NCI-H2107 treated with DMSO at 0.1 percent for 48 hours (cell line): Measurements from ENCODE around the gene FBN1.

ENCODE experiments used
- DNase-seq: peaks from one replicate; lab custom pipeline; 2025; ENCODE audit not compliant: unreplicated experiment; lab: John Stamatoyannopoulos, UW

The FBN1 gene

DNA sequence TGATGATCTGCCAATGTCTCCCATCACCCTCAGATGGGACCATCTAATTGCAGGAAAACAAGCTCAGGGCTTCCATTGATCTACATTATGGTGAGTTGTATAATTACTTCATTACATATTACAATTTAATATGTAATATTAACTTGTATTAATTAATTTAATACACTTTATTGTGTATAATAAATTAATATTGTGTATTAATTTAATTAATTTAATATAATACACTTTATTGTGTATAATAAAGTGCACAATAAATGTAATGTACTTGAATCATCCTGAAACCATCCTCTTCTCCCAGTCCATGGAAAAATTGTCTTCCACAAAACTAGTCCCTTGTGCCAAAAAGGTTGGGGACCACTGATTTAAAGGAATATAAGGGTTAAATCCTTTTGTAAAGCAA lies 123.4 kb downstream of the FBN1 start:
- DNase-seq = no peak

DNA sequence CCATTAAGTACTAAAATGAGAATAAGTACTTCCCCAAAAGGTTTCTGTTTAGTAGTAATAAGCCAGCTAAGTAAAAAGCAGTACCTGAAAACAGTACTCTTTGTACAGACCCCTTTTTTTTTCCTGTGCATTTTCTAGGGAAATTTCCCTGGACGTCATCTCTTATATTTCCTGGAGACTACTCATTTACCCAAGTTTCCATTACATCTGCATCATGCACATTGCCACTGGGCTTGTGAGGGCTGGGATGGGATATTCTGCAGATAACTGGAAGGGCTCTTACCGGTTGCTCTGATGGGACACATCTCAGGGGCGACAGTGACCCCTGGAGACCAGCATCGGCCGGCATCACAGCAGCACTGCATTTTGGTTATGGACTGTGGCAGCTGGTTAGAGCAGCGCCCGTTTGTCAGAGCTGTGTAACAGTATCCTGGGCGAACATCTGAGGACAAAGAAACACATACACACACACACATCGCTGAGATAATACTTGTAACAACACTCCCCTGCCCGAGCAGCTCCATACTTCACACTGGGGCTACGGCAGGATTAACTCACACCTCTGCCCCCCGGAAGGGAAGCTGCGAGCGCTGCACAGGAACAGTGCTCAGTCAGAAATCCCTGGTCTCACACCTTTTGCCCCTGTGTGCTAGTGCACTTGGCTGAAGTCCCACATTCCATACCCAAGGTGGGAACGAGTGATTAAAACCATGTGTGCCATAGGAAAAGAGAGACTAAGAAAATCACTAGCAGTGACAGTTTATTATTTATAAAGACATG lies 124.9 kb downstream of the FBN1 start:
- DNase-seq = peak; percentile 30

DNA sequence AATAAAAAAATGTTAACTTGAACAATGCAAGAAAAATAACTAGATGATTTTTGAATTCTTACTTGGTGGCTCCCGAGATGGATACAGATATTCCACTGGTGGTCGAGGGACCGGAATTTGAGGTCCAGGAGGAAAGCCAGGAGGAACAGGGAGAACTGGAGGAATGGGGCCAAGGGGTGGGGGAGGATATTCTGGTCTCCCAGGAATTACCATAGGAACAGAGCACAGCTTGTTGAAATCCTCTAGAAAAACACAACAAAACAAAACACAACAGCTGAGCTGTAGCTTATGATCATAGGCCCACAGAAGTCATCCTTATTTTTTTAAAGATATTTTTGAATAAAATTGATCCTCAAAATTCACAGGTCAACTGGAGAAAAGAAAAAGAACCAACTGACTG lies 129.4 kb downstream of the FBN1 start:
- no peak for DNase-seq

DNA sequence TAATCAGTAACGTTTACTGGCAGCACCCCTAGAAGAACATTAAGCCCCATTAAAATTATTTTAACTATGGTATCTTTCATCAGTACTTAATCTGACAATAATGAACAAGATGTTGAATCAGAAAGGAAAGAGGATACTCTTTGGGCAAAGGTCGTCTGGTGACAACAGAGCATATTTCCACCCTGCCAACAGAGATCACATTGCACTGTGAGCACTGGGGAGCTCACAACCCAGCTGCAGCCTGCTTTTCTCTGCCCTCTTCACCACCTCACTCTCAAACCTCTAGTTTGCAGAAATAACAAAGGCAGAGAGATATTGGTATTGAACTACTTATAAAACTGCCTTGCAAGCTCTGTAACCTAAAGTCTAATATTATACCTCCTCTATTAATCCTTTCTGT lies 130.0 kb downstream of the FBN1 start:
- no peak for DNase-seq

DNA sequence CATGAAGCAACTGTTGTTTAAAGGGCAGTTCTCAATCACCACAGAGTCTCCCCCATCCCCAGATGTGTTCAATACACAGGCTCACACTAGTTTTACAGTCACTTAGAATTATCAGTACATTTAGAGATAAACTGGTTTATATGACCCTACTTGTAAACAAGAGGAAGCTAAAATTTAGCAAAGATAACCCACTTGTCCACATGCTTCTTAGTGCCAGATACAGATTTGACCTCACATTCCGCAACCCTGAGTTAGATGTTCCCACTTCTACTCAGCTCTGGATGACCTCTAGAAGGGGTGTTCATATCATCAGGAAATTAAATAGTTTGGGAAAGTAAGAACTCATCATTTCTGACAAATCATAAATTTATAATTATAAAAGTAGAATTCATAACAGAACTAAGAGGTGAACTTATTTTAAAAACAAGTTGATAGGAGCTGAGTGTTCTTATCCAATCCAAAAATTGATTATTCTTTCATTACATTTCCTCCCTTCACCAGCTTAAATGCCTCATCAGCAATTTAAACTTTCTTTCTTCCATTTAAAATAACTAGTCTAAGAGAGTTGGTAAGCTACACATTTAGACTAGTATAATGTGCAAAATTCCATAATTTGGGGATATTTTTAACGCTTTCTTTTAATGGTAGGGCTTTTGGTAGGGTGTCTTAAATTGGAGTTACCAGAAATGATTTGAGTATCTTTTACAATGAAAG lies 131.2 kb downstream of the FBN1 start:
- DNase-seq = no peak

DNA sequence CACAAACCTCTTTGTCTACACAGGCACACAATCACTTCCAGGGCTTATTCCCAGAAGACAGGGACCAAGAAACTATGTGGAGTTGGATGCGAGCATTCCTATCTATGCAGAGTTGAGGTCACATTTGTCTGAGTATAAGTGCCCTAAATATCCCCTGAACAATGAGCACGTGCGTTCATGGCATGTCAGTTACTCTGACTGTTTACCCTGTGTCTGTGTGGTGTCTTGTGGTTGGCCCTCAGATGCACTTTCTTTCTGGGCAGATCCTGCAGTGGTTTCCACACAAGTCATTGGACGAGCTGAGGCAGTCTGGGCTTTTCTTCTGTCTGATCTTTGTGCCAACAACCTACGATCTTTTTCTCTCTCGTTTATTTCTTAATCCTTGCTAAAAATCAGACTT lies 134.5 kb downstream of the FBN1 start:
- DNase-seq = no peak

DNA sequence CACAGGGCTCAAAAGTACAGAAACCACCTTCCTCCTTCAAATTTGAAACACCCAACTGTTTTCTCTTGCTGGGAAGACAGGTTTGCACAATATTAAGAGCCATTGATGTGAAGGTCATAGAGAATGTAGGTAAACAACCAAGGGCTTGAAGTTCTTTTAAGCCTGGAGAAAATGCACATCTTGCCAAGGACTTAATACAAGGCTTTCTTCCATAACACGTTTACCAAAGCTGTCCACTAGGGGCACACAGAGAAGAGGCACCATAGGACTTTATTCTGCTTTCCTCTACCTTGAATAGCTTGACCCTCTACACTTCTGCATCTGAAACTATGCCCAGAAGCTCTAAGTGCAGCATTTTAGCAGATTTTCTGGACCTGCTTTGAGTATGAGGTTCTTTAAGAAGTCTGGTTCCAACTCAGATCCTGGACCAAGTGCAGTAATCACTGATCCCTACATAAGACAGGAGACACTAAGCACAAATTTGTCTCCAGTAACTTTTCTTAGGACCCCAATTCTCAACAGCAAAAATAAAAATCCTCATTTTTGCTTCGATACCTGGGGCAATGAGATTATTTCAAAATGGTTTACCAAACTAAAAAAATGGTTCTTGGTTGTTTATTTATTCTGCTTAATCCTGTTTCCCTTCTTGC lies 138.0 kb downstream of the FBN1 start:
- no peak for DNase-seq

DNA sequence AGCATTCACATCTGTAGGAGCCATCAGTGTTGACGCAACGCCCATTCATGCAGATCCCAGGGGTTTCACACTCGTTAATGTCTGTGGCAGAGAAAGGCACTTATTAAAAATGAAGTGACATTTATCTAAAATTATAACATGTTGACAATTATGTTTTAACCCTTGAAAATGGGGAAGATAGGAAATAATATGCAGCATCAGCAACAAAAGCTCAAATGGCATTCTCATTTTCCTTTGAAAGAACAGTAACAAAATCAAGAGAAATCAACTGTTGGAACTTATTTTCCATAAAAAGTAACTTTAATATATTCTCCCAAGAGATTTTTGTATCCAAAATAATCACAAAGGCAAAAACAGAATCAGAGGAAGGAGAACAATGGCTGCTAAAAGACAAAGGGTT lies 140.4 kb downstream of the FBN1 start:
- no peak for DNase-seq

DNA sequence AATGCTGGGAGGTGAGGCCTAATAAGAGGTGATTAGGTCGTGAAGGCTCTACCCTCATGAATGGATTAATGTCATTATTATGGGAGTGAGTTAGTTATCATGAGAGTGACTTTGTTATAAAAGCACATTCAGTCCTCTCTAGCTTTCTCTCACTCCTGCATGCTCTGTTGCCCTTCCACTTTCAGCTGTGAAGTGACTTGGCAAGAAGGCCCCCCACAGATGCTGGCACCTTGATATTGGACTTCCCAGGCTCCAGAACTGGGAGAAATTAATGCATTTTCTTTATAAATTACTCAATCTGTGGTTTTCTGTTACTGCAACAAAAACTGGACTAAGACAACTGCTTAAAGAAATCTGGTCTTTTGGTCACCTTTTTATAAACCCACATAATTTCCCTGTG lies 144.3 kb downstream of the FBN1 start:
- no peak for DNase-seq

DNA sequence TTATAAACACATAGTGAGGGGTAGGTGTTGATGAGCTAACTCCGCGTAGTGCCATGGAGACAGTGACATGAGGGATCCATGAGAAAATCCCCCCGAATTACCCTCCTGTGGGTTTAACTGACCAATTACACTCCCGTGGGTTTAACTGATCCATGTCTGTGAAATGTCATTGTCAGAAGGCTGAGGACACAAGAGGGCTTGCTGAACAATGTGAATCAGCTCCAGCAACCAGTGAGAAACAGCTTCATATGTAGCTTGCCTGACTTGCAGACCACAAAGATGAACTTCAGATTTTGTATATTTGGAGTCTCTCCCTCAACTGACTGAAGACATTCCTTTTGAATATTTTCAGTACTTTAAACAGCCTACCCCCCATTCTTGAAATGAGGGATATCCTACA lies 144.9 kb downstream of the FBN1 start:
- DNase-seq = no peak

DNA sequence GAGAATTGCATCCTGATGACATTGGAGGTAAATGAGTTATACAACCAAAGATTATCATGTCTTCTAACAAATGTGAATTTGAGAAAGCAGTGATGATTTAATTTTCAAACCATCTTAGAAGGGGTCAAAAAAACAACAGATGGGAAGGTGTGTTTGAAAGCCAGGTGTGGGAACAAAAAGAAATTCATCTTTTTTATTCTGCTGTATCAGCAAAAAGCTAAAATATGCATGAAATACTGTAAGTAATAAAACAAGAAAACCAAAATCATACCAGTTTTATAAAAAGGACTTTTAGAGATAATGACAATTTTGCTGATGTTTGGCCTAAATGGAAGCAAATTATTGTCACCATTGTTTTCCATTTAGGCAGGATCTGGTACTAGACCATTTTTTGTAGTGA lies 145.5 kb downstream of the FBN1 start:
- no peak for DNase-seq

DNA sequence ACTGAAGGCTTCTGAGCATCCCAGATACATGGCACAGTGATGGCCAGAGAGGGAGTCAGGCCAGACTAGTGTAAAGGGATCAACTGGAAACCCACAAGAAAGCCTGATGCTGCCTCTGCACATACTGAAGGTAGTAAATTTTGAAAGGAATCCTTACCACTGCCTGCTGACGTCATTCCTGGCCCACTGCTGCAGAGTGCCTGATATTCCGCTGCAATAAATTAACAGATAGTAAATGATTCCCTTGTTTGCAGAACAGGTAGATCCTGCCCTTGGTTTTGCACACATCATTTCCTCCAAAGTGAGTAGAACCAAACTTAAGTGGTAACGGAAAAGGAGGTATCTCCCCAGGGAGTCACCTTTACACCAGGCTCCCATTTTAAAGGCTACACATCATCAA lies 146.7 kb downstream of the FBN1 start:
- no peak for DNase-seq

DNA sequence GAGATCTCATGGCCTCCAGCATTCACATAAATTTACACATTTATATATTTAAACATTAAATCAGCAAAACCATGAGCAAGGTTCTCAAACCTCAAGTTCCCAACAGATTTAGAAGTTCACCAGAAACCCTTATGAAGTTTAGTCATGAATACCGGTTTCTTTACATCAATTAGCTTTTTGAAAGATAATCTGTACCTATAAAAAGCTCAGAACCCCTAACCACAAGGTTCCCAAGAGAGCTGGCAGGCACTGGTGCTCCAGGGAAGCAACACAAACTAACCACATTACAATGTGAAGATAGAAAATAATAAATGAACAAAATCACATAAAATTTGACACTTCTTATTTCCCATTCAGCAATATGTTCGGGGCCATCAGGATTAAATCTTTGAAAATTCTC lies 150.9 kb downstream of the FBN1 start:
- peak; percentile 14 for DNase-seq

DNA sequence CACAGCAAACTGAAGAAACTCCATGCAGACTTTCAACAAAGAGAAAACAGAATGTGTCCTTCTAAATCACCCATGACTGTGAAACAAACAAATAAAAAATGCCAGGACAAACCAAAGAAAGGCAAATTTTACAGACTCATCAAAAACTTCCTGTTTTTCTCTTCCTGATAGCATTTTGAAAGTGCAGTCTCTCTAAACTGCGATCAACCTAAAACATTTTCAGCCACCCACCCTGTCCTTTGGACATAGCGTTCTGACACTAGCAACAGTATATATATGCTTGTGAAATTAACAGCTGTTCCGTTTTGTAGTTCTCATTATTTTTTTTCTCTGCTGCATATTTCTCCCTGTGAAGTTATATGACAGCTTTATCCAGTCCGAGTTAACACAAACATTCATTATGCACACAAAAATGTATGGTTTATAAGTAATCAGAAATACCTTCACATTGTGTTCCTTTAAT lies 151.7 kb downstream of the FBN1 start:
- DNase-seq = no peak

DNA sequence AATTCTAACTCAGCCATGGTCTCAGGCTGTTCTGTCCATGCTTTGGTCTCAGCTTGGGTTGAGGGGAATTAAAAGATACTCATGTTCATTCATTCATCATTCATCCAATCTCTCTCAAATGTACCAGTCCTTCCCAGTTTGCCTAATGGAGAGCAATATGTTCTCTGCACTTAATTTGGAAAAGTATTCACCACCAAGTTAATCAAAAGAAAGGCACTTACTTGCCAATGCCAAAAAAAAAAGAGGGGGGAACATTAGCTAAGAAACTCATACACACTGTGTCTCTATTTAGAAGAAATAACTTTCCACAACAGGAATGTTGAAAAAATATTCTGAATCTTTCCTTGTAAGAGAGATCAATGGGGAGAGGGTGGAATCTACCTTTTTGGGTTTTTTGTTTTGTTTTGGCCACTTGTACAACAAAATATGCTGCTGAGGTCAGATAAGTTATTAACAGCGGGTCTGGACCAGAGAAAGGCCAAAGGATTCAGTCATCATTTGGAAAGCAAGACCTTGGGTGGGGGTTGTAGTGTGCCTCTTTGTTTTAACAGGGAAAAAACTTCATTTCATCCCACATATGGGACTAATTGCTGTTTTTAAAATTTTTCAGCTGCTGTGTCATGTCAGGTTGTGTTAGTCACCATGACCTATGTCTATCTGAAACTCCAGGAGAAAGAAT lies 152.3 kb downstream of the FBN1 start:
- no peak for DNase-seq

DNA sequence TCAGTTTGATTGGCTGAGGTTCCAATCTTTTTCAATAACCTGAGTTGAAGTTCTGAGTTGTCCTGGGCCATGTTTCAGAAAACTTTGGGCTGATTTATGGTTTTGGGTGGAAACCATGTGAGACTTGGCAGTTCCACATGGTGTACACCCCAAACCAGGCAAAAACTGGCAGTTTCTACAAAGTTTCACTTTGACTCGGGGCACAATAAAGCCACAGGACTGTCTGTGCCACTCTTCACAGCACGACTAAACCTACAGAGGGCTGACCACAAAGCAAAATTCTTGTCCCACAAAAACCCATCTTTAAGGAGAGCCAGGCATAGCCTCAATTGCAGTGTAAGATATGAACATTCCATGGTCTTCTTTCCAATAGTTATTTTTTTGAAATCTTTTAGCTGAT lies 159.3 kb downstream of the FBN1 start:
- DNase-seq = no peak

DNA sequence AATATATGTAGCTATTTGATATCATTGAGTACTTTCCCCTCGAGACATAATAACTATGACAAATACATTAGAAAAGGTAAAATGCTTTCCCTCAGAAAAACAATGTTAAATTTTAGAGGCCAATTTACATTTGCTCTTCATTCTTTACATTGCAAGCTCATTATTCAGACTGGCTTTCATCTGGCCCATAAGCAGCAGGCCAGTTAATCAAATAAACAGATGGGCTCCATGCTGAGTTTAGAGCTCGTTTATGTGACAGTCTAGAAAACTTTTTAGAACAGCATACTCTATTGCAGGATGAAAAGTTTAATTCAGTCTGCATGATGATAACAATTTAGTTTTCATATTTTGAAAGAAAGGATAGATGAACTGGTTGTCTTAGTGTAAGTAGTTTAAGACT lies 163.7 kb downstream of the FBN1 start:
- DNase-seq = no peak

DNA sequence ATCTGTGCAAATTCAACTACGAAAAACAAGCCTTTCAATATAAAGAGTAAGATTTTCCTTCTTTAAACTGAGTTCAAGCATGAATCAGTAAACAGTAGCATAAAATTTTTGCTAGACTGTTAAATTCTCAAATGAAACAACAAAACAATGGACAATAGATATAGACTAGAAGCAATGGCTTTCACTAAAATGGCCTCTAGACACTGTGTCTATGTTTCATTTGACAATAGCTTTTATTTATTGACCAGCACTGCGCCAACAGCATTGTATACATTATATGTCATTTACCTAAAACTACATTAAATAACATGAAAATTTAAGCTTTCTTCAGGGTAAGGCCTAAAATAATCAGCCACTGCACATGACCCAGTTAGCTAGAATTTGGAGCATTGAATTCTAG lies 165.8 kb downstream of the FBN1 start:
- DNase-seq = no peak

DNA sequence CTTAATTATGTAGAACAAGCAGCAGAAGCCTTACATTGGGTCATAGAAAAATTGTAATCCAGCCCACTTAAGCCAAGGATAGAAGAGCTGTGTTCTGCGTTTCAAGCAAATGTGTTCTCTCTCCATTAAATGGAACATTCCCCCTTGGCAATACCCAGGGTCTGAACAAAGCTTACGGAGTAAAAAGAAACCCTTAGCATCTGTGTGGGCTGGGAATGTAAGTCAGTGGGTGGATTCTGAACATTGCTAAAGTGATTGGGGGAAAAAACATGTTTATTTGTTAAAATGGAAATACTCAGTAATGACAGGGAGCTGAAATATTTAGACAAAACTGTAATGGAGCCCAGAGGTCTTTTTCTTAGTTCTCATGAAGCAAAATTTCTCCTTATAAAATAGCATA lies 166.9 kb downstream of the FBN1 start:
- DNase-seq = no peak

DNA sequence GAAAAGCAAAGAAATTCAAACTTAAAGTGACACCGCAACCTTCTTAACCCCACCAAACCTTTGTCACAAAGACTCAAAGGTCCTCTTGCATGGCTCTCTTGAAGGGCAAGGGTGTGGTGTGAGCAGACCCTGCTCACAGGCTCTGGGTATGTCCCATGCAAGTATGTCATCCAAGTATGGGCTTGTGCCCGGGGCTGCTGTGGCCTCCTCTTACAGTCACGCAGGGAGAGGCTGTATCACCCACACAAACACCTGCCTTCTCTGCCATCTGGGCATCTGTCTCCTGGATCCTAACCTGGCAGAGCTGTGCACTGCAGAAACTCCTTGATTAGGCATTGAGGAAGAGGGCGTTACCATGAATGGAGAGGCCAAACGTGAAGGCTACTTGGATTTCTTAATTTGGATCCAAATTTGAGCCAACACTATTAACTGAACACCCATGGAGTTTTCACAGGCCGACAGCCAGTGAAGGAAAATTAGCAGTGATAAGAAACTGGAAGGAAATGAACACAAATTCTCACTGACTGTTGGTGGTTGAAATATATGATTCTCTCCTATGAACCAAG lies 167.6 kb downstream of the FBN1 start:
- DNase-seq = no peak
